ENCODE measurements around the gene PALM. TPM values are rescaled to one million over a fixed set of nuclear protein-coding genes. Genes with fewer than 3 reads are reported as not detected.

PALM gene
- total RNA-seq, 2 donors from 2014 or later, result 32.9 to 40.8 TPM

DNA sequence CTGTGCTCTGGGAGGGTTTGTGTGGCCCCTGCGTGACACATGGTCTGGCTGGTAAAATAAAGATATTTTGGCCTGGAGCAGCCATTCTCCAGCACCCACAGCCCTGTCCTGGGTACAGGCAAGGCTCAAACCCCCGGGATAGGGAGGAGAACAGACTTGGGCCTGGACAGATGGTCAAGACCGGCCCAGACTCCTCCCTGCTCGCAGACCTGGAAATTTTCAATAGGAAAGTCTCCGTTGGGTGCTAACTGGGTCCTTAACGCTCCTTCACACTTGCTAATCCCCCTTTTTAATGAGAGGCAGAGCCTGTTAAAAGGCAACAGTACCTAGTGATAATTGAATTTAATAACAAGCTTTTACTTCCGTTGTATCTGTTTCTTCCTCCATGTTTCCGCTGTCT lies 2.5 kb downstream of the PALM start:
- H3K9me3 Mint-ChIP-seq, result peaks cover 23% of the 10 kb centered on the region
- Histone ChIP-seq H3K27me3 (ENCODE audit: control insufficient read depth, insufficient read depth, low read length, poor library complexity, severe bottlenecking) (no peaks in the 10 kb centered on the region), H3K4me1 (ENCODE audit: control insufficient read depth, insufficient read depth, low read length) (no peaks in the 10 kb centered on the region), H3K27ac (ENCODE audit: low read depth, low read length) (peak overlapping the region; percentile 66), H3K4me3 (ENCODE audit: low read length) (peak overlapping the region; percentile 45), H3K36me3 (ENCODE audit: control insufficient read depth, insufficient read depth, low read length) (no peaks in the 10 kb centered on the region), H3K9ac (ENCODE audit: extremely low read depth, low read length, poor library complexity, severe bottlenecking) (no peak overlapping the region), H3K9me3 (ENCODE audit: control insufficient read depth, low read length) (peaks cover 4% of the 10 kb centered on the region)
- TF ChIP-seq, protein P1, sequence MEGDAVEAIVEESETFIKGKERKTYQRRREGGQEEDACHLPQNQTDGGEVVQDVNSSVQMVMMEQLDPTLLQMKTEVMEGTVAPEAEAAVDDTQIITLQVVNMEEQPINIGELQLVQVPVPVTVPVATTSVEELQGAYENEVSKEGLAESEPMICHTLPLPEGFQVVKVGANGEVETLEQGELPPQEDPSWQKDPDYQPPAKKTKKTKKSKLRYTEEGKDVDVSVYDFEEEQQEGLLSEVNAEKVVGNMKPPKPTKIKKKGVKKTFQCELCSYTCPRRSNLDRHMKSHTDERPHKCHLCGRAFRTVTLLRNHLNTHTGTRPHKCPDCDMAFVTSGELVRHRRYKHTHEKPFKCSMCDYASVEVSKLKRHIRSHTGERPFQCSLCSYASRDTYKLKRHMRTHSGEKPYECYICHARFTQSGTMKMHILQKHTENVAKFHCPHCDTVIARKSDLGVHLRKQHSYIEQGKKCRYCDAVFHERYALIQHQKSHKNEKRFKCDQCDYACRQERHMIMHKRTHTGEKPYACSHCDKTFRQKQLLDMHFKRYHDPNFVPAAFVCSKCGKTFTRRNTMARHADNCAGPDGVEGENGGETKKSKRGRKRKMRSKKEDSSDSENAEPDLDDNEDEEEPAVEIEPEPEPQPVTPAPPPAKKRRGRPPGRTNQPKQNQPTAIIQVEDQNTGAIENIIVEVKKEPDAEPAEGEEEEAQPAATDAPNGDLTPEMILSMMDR (conservative IDR thresholded peaks at IDR 0.05), result no peak
- peaks cover 9% of the 10 kb centered on the region for H3K27me3 Mint-ChIP-seq (ENCODE audit: insufficient read depth)
- H3K36me3 Mint-ChIP-seq (ENCODE audit: low read depth), result peaks cover 8% of the 10 kb centered on the region
- peak; percentile 68 for DNase-seq
- H3K4me1 Mint-ChIP-seq, result peaks cover 8% of the 10 kb centered on the region
- H3K27ac Mint-ChIP-seq, result no peak overlapping the region
- WGBS, 2 experiments (ENCODE audit: insufficient coverage in 1 of 2, insufficient read length in 1 of 2), result 50 to 54% methylated on average over 7 to 8 of the region's 8 CpGs
- H3K4me3 Mint-ChIP-seq, result peak overlapping the region; percentile 53

DNA sequence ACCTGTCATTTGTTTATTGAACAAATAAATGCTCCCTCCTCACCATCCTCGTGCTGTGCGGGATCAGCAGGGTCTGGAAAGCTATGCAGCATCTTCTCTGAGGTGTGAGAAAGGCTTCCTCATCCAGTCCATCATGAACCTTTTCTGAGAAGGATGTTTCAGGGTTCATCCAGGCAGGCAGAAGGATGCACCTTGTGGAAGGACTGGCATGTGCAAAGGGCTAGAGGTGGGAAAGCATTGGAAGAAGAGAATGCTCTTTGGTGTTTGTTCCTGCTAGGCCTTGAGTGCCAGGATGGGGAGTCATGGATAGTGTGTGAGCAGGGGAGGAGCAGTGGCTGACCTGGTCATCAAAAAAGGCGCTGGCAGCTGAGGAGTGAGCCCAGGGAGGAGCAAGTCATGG lies 6.6 kb downstream of the PALM start:
- 89 to 95% methylated on average over 1 to 3 of the region's 3 CpGs for WGBS, 2 experiments (ENCODE audit: insufficient coverage in 1 of 2, insufficient read length in 1 of 2)
- H3K27me3 ChIP-seq (ENCODE audit: control insufficient read depth, insufficient read depth, low read length, poor library complexity, severe bottlenecking), result no peaks in the 10 kb centered on the region
- Mint-ChIP-seq H3K4me1 (peaks cover 10% of the 10 kb centered on the region), H3K4me3 (no peak overlapping the region), H3K27me3 (ENCODE audit: insufficient read depth) (peaks cover 2% of the 10 kb centered on the region), H3K9me3 (peaks cover 12% of the 10 kb centered on the region), H3K27ac (no peak overlapping the region), H3K36me3 (ENCODE audit: low read depth) (peaks cover 8% of the 10 kb centered on the region)
- DNase-seq, result no peak
- no peaks in the 10 kb centered on the region for H3K36me3 ChIP-seq (ENCODE audit: control insufficient read depth, insufficient read depth, low read length)
- no peaks in the 10 kb centered on the region for H3K4me1 ChIP-seq (ENCODE audit: control insufficient read depth, insufficient read depth, low read length)
- no peak overlapping the region for H3K9ac ChIP-seq (ENCODE audit: extremely low read depth, low read length, poor library complexity, severe bottlenecking)
- TF ChIP-seq, protein P1 (conservative IDR thresholded peaks at IDR 0.05), result no peak
- H3K4me3 ChIP-seq (ENCODE audit: low read length), result no peak overlapping the region
- peaks cover 4% of the 10 kb centered on the region for H3K9me3 ChIP-seq (ENCODE audit: control insufficient read depth, low read length)
- no peak overlapping the region for H3K27ac ChIP-seq (ENCODE audit: low read depth, low read length)

DNA sequence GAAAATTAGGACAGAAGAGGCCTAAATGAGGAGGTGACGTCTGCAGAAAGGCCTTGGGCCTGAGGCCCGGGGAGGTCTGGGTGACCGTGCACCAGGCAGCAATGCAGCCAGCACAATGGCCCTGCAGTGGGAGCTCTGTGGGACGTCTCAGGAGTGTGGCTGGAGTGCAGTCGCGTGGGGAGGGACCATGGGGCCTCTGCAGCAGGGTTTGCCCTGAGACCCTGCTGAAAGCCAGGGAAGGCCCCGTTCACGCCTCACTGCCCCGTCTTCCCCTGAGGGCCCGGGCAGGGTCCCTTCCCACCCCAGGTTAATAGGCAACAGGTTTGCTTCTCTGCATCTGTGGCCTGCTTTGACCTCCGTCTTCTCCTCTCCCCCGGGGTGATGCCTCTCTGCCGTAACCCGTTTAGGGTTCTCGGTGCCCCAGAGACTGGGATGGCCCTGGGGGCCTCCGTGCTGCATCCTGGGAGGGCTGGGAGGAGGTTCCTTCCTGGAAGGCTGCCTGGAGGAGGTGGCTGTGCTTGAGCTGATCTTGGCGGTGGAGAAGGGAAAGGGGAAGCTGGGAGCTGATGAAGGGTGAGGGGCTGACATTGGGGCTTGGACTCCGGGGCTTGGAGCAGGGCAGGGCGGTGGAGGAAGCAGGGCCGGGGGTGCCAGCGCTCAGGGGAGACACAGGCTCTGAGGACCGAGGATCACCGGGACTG lies 9.7 kb downstream of the PALM start:
- Mint-ChIP-seq H3K9me3 (peaks cover 12% of the 10 kb centered on the region), H3K4me3 (no peak overlapping the region), H3K27ac (no peak overlapping the region), H3K27me3 (ENCODE audit: insufficient read depth) (peaks cover 2% of the 10 kb centered on the region), H3K4me1 (peaks cover 1% of the 10 kb centered on the region), H3K36me3 (ENCODE audit: low read depth) (peaks cover 8% of the 10 kb centered on the region)
- WGBS, 2 experiments (ENCODE audit: insufficient coverage in 1 of 2, insufficient read length in 1 of 2), result 73 to 87% methylated on average over 16 to 23 of the region's 23 CpGs
- Histone ChIP-seq H3K9me3 (ENCODE audit: control insufficient read depth, low read length) (peaks cover 4% of the 10 kb centered on the region), H3K27ac (ENCODE audit: low read depth, low read length) (peak overlapping the region; percentile 78), H3K27me3 (ENCODE audit: control insufficient read depth, insufficient read depth, low read length, poor library complexity, severe bottlenecking) (no peaks in the 10 kb centered on the region), H3K36me3 (ENCODE audit: control insufficient read depth, insufficient read depth, low read length) (no peaks in the 10 kb centered on the region), H3K4me3 (ENCODE audit: low read length) (no peak overlapping the region), H3K4me1 (ENCODE audit: control insufficient read depth, insufficient read depth, low read length) (no peaks in the 10 kb centered on the region), H3K9ac (ENCODE audit: extremely low read depth, low read length, poor library complexity, severe bottlenecking) (no peak overlapping the region)
- no peak for DNase-seq
- TF ChIP-seq, protein P1 (conservative IDR thresholded peaks at IDR 0.05), result no peak

Measured in endodermal cell (in vitro differentiated cells).